GM18861 (cell line): ENCODE measurements around the gene MTX1.

Experiments
- ATAC-seq: cut with Tn5 transposase; IDR thresholded peaks from one replicate; pipeline ENCODE4 v1.9.1; 2021; ENCODE audit not compliant: unreplicated experiment

Gene MTX1

DNA sequence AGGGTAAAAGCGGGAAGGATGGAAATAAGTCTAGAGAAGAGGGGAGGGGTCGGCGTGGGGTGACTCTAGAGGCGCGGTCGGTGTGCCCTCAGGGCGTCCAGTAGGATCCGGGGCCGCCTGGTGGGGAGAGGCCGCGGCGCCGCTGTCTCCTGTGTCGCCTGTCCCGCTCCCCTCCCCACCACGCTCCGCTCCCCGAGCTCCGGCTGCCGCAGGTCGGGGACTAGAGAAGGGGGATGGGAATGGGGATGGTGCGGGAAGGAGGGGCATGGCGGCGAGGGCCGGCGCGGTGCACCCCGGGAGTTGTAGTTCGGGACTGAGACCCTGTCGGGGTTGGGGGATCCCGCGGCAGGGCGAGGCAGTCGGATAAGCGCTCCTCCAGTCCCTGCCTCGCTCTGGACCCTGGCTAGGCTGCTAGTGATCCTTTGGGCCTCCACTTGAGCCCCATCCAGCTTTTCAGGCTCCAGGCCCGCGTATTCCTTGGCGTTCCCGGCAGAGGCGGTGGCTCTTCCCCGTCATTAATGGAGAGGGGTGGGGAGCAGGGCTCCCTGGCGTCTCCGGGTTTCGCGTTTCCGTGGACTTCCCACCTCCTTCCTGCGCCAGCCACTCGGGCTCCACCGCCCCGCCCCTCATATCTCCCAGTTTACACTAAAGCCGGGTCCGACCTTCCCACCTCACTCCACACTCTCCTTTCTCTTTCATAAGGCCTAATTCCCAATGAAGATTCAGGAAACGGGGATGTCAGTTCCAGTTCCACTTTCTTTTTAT lies 46.9 kb downstream of the MTX1 start, which contains the start of gene ENTREP3:
Gene ENTREP3, minus strand, starts transcription at position 241 of the 765 bp plus-strand sequence. CDS start 606 bp downstream, outside the sequence.
- peak; percentile 42 for ATAC-seq

DNA sequence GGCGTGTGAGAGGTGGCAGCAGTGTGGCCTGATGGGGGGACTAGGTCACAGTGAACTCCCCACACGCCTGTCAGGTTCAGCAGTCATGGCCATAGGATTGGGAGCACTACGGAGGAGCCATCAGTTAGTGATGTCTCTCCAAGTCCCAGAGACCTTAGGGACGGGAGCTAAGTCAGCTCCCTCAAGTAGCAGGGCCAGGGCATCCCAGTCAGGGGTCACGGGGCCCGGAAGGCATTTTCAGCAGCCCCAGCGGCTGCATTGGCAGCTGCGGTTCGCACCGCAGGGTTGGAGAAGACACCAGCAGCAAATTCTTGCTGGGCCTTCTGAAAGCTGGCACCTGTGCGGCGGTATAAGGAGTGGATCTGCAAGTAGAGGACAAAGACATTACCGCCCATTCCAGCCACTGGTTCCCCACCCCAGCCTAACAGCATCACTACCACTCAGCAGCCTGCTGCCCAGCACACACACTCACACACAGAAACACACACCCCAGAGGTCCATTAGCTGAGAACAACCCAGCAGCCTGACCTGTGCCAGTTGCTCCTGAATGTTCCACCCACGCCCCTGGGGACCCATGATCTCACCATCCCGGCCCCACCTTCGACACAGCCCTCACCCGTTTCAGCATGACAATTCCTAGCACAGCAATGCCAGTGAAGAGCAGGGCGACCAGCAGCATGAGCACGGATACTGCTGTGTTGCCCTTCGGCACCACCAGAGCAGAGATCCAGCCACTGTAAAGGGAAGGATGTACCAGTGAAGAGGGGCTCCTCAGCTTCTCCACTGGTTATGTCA lies 47.8 kb downstream of the MTX1 start:
- ATAC-seq, result no peak

- ATAC-seq, result no peak
These were observed 51.8 kb downstream of the MTX1 start for GRCh38 chr1:155260276-155260675.

DNA sequence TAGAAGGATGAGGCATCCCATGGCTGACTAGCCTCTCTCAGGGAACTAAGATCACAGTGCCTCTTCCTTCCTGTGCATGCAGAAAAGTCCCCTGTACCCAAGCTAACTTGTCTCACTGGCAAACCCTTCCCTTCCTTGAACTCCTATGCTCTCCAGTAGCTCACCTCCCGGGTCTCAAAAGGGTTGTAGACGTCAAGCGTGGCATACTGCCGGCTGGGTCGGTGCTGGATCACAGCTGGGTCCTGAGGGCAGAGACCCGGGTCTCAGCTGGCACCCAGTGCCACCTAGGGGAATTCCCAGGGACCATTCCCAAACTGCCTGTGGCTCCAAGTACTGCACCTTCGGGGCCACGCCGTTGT lies 53.0 kb downstream of the MTX1 start:
- ATAC-seq, result no peak

DNA sequence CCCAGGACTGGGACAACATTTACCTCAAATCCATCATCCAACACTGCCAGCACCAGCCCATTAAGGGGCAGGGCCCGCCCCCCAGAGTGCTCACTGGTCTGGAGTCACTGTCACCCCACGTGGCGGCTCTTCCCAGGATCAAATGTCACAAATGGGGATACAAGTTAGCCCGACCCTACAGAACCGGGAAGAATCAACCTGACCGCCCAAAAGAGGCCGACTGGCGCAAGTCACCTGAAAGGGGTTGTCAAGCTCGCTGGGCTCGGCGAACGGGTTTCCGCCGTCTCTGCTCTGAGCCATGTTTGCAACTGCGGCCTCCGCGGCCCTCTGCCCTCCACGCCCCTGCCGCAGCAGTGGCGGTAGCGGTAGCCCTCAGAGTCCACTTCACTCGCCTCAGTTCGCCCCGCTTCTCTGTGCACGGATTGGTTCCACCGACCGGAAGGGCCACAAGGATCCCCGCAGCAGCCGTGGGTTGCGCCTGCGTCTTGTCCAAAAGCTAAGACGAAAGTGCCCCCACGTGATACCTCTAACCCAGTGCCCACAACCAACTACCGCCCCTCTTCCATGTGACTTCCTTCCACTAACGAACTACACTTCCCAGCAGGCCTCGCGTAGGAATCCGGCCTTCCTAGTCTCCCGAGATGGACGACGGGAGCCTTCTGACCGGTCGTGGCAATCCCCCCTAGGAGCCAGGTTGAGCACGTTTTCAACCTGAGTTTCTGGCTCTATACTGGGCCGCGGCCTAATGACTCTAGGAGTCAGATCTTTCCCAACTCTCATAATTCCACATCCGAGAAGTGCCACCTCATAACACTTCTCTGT lies 53.6 kb downstream of the MTX1 start, which contains the start of gene SCAMP3:
Gene SCAMP3, minus strand, starts transcription at position 509 of the 822 bp plus-strand sequence. Its CDS starts 209 bp downstream, at position 300.
- ATAC-seq, result peak; percentile 78

DNA sequence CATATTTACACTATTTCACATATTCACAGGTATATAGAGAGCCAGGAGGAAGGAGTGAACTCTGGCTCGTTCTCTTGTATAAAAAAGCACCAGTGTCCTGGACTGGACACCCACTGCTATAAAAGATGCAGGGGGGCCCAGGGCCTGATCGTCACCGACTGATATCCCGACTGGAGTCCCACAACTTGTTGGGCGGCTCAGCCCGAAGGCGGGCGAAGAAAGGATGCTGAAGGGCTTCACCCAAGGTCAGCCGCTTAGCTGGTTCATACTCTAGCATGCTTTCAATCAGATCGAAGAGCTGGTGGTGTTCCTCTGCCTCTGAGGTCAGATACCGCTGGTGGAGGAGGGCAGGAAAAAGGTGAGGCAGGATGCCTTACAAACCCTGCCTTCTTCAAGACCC lies 54.6 kb downstream of the MTX1 start:
- no peak for ATAC-seq
